ENCODE measurements around the gene PLD1. TPM values are rescaled to one million over a fixed set of nuclear protein-coding genes. Genes with fewer than 3 reads are reported as not detected.

The PLD1 gene
- total RNA-seq, 1 donor: 19.4 TPM

DNA sequence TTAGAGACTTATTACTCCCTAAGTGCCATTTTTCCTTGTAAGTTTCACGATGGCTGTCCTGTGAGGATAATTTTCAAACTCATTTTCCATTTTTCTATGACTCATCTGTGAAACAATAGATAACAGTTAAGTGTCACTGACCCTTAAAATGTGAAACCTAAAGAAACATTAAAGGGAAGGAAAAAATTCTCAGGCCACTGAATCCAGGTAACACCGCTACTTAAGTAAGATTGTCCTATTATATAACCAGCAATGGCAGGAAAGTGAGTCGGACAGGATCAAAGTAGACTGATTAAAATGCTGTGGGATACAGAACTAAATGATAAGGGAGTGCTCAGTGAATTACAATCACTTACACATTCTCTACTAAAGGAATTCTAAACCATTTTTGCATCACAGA is 12.4 kb downstream of the PLD1 start:
- H3K4me3 ChIP-seq (ENCODE audit: low read depth, low read length): no peak overlapping the region
- no peak for DNase-seq (ENCODE audit: low read depth)

DNA sequence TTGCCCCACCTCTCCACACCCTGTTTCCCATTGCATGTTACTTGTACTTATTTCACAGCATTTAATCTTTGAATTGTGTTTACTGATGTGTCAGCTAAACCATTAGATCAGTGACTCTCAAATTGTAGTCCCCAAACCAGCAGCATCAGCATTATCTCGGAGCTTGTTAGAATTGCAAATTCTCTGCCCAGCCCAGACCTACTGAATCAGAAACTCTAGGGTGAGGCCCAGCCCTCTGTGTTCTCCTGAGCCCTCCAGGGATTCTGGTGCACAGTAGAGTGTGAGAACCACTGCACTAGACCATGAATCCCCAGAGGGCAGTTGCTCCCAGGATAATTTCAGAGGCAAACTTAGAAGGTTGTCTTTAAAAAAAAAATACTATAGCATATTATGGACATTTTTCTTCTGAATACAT is 13.0 kb downstream of the PLD1 start:
- TF ChIP-seq, protein P1, sequence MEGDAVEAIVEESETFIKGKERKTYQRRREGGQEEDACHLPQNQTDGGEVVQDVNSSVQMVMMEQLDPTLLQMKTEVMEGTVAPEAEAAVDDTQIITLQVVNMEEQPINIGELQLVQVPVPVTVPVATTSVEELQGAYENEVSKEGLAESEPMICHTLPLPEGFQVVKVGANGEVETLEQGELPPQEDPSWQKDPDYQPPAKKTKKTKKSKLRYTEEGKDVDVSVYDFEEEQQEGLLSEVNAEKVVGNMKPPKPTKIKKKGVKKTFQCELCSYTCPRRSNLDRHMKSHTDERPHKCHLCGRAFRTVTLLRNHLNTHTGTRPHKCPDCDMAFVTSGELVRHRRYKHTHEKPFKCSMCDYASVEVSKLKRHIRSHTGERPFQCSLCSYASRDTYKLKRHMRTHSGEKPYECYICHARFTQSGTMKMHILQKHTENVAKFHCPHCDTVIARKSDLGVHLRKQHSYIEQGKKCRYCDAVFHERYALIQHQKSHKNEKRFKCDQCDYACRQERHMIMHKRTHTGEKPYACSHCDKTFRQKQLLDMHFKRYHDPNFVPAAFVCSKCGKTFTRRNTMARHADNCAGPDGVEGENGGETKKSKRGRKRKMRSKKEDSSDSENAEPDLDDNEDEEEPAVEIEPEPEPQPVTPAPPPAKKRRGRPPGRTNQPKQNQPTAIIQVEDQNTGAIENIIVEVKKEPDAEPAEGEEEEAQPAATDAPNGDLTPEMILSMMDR (IDR thresholded peaks at IDR 0.05; ENCODE audit: insufficient read depth, low read depth, low read length): no peak
- H3K4me3 ChIP-seq (ENCODE audit: low read depth, low read length): no peak overlapping the region
- no peak for DNase-seq (ENCODE audit: low read depth)

More for the DNA sequence above, 12.4 kb downstream of the PLD1 start:
- TF ChIP-seq, protein P1 (IDR thresholded peaks at IDR 0.05; ENCODE audit: insufficient read depth, low read depth, low read length): no peak

- TF ChIP-seq, protein P1 (IDR thresholded peaks at IDR 0.05; ENCODE audit: insufficient read depth, low read depth, low read length): no peak
- DNase-seq (ENCODE audit: low read depth): no peak
- no peak overlapping the region for H3K4me3 ChIP-seq (ENCODE audit: low read depth, low read length)
Measured at GRCh38 chr3:171796625-171797264, 13.5 kb downstream of the PLD1 start.

- TF ChIP-seq, protein P1 (IDR thresholded peaks at IDR 0.05; ENCODE audit: insufficient read depth, low read depth, low read length): no peak
- DNase-seq (ENCODE audit: low read depth): peak; percentile 34
- no peak overlapping the region for H3K4me3 ChIP-seq (ENCODE audit: low read depth, low read length)
Measured at GRCh38 chr3:171792531-171792930, 17.8 kb downstream of the PLD1 start.

GRCh38 chr3:171791692-171792076 is 18.6 kb downstream of the PLD1 start:
- H3K4me3 ChIP-seq (ENCODE audit: low read depth, low read length): no peak overlapping the region
- TF ChIP-seq, protein P1 (IDR thresholded peaks at IDR 0.05; ENCODE audit: insufficient read depth, low read depth, low read length): no peak
- DNase-seq (ENCODE audit: low read depth): peak; percentile 82

GRCh38 chr3:171790898-171791691 is 19.2 kb downstream of the PLD1 start:
- DNase-seq (ENCODE audit: low read depth): peak; percentile 75
- no peak overlapping the region for H3K4me3 ChIP-seq (ENCODE audit: low read depth, low read length)
- TF ChIP-seq, protein P1 (IDR thresholded peaks at IDR 0.05; ENCODE audit: insufficient read depth, low read depth, low read length): no peak
